ENCODE results near the gene LRCH1. TPM values are rescaled to one million over a fixed set of nuclear protein-coding genes. Genes with fewer than 3 reads are reported as not detected.
A peak's percentile ranks its signal among the peaks of the same experiment; 100 is the strongest.

The LRCH1 gene
- total and polyA plus RNA-seq, 2 donors from 2014 or later, result 10.2 to 39.0 TPM

GRCh38 chr13:46749951-46750350 lies 197.0 kb downstream of the LRCH1 start:
- Histone ChIP-seq H3K9ac (ENCODE audit: low read length in 3 of 3) (no peak overlapping the region), H3K9me3 (ENCODE audit: control insufficient read depth in 2 of 3, insufficient read depth in 1 of 3, low read length in 3 of 3) (no peaks in the 10 kb centered on the region), H3K36me3 (ENCODE audit: control insufficient read depth in 2 of 3, insufficient read depth in 3 of 3, low read length in 3 of 3) (peaks cover 8 to 38% (median 18%) of the 10 kb centered on the region in 3 donors), H3K27me3 (ENCODE audit: control insufficient read depth, insufficient read depth, low read length) (no peaks in the 10 kb centered on the region), H3K4me1 (ENCODE audit: control insufficient read depth in 2 of 3, insufficient read depth in 2 of 3, low read depth in 1 of 3, low read length in 3 of 3) (no peaks in the 10 kb centered on the region), H3K27ac (ENCODE audit: low read depth in 2 of 2, low read length in 2 of 2) (no peak overlapping the region), H3K4me3 (ENCODE audit: low read length in 3 of 3) (no peak overlapping the region)
- DNase-seq, result peak in 1 of 5 donors; percentile 67
- intact Hi-C loops (cut with DNase I), result no loop called here
- FAIRE-seq, result no peak
- TF ChIP-seq, protein P1, sequence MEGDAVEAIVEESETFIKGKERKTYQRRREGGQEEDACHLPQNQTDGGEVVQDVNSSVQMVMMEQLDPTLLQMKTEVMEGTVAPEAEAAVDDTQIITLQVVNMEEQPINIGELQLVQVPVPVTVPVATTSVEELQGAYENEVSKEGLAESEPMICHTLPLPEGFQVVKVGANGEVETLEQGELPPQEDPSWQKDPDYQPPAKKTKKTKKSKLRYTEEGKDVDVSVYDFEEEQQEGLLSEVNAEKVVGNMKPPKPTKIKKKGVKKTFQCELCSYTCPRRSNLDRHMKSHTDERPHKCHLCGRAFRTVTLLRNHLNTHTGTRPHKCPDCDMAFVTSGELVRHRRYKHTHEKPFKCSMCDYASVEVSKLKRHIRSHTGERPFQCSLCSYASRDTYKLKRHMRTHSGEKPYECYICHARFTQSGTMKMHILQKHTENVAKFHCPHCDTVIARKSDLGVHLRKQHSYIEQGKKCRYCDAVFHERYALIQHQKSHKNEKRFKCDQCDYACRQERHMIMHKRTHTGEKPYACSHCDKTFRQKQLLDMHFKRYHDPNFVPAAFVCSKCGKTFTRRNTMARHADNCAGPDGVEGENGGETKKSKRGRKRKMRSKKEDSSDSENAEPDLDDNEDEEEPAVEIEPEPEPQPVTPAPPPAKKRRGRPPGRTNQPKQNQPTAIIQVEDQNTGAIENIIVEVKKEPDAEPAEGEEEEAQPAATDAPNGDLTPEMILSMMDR (IDR thresholded peaks at IDR 0.05; ENCODE audit: borderline replicate concordance, extremely low read depth, insufficient read depth), result no peak

- no peaks in the 10 kb centered on the region for H3K27me3 ChIP-seq (ENCODE audit: control insufficient read depth, insufficient read depth, low read length)
- TF ChIP-seq, protein P1 (IDR thresholded peaks at IDR 0.05; ENCODE audit: borderline replicate concordance, extremely low read depth, insufficient read depth), result no peak
- FAIRE-seq (no peak), DNase-seq (peak in 3 of 5 donors; percentile 18 to 57 (median 29))
- intact Hi-C loops (cut with DNase I), result no loop called here
- no peak overlapping the region for H3K4me3 ChIP-seq (ENCODE audit: low read length in 3 of 3)
- no peak overlapping the region for H3K27ac ChIP-seq (ENCODE audit: low read depth in 2 of 2, low read length in 2 of 2)
- no peaks in the 10 kb centered on the region for H3K4me1 ChIP-seq (ENCODE audit: control insufficient read depth in 2 of 3, insufficient read depth in 2 of 3, low read depth in 1 of 3, low read length in 3 of 3)
- H3K9me3 ChIP-seq (ENCODE audit: control insufficient read depth in 2 of 3, insufficient read depth in 1 of 3, low read length in 3 of 3), result no peaks in the 10 kb centered on the region
- H3K36me3 ChIP-seq (ENCODE audit: control insufficient read depth in 2 of 3, insufficient read depth in 3 of 3, low read length in 3 of 3), result peaks cover 8 to 21% (median 10%) of the 10 kb centered on the region in 3 donors
- H3K9ac ChIP-seq (ENCODE audit: low read length in 3 of 3), result no peak overlapping the region
Observed at GRCh38 chr13:46751811-46752635, 199.1 kb downstream of the LRCH1 start.

- intact Hi-C loops (cut with DNase I), result no loop called here
- no peak for DNase-seq
- FAIRE-seq, result no peak
- Histone ChIP-seq H3K27ac (ENCODE audit: low read depth in 2 of 2, low read length in 2 of 2) (no peak overlapping the region), H3K4me3 (ENCODE audit: low read length in 3 of 3) (no peak overlapping the region), H3K27me3 (ENCODE audit: control insufficient read depth, insufficient read depth, low read length) (no peaks in the 10 kb centered on the region), H3K9ac (ENCODE audit: low read length in 3 of 3) (no peak overlapping the region), H3K4me1 (ENCODE audit: control insufficient read depth in 2 of 3, insufficient read depth in 2 of 3, low read depth in 1 of 3, low read length in 3 of 3) (no peaks in the 10 kb centered on the region), H3K9me3 (ENCODE audit: control insufficient read depth in 2 of 3, insufficient read depth in 1 of 3, low read length in 3 of 3) (no peaks in the 10 kb centered on the region), H3K36me3 (ENCODE audit: control insufficient read depth in 2 of 3, insufficient read depth in 3 of 3, low read length in 3 of 3) (peaks cover 7 to 20% (median 8%) of the 10 kb centered on the region in 3 donors)
- TF ChIP-seq, protein P1 (IDR thresholded peaks at IDR 0.05; ENCODE audit: borderline replicate concordance, extremely low read depth, insufficient read depth), result no peak
Observed at GRCh38 chr13:46753137-46753536, 200.2 kb downstream of the LRCH1 start.

Data from kidney (tissue), 14 donors.